ENCODE data around the gene ACSL1. TPM values are rescaled to one million over a fixed set of nuclear protein-coding genes. Genes with fewer than 3 reads are reported as not detected.
A peak's percentile ranks its signal among the peaks of the same experiment; 100 is the strongest.

The ACSL1 gene
- polyA plus RNA-seq, 2 of the 4 experiments (the other 2 are of a cell fraction), result 10.0 to 12.4 TPM

DNA sequence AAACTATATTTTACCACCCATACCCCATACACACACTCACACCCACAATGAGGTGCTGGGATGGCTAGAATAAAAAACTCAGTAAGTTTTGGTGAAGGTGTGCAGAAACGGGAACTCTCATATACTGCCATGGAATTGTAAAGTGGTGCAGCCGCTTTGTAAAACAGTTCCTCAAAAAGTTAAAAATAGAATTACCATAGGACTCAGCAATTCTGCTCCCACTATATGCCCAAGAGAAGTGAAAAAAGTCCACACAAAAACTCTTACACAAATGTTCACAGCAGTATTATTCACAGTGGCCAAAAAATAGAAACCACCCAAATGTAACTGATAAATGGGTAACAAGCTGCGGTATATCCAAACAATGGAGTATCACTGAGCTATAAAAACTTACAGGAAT lies 98.3 kb downstream of the ACSL1 start:
- DNase-seq (ENCODE audit: low read depth in 1 of 2, low spot score in 1 of 2), result no peak
- no peak for FAIRE-seq
- Histone ChIP-seq H3K27ac (no peak overlapping the region), H3K9me3 (no peaks in the 10 kb centered on the region), H3K4me3 (no peak overlapping the region), H3K4me1 (no peaks in the 10 kb centered on the region; the same call in 2 of the 3 replicates), H3K4me2 (no peak overlapping the region)
- POLR2A ChIA-PET, result no interaction called here
- TF ChIP-seq FOSB (CRISPR knock-in tag; IDR thresholded peaks at IDR 0.05) (no peak), FOSL2 (IDR thresholded peaks at IDR 0.05) (no peak), FOSL2 (CRISPR knock-in tag; IDR thresholded peaks at IDR 0.05) (no peak), HOXB13 (CRISPR knock-in tag; IDR thresholded peaks at IDR 0.05; ENCODE audit: low read depth) (no peak), GATA3 (IDR thresholded peaks at IDR 0.05; ENCODE audit: borderline replicate concordance) (no peak), HEYL (CRISPR knock-in tag; IDR thresholded peaks at IDR 0.05) (no peak), MAX (IDR thresholded peaks at IDR 0.05) (no peak), EP300 (IDR thresholded peaks at IDR 0.05) (no peak)
- CTCF ChIA-PET, result no interaction called here
- 95% methylated on average over 3 of the region's 3 CpGs for WGBS (ENCODE audit: missing lambda C conversion rate)
- ATAC-seq, result no peak

GRCh38 chr4:184722798-184723197 lies 103.0 kb downstream of the ACSL1 start:
- 0 out of 6 replicates have a peak, but pooled peaks of 1 of the 2 experiments have one; percentile 70 for ATAC-seq
- WGBS (ENCODE audit: missing lambda C conversion rate), result 64% methylated on average over 1 of the region's 1 CpG

More at GRCh38 chr4:184722798-184723197, 103.0 kb downstream of the ACSL1 start:
- Histone ChIP-seq H3K4me3 (no peak overlapping the region), H3K9me3 (no peaks in the 10 kb centered on the region), H3K27ac (no peak overlapping the region), H3K4me2 (no peak overlapping the region), H3K4me1 (no peaks in the 10 kb centered on the region)
- FAIRE-seq (no peak), DNase-seq (ENCODE audit: low read depth in 1 of 2, low spot score in 1 of 2) (no peak)
- CTCF ChIA-PET, result interaction anchor here (0.9 to 3.4 kb wide), 2 partner anchors 10 to 269 kb away, joined by 3 to 13 read pairs; partner anchors contain the start of gene CENPU
- TF ChIP-seq CBX8 (IDR thresholded peaks at IDR 0.05) (no peak), CHD4 (IDR thresholded peaks at IDR 0.05; ENCODE audit: borderline replicate concordance) (no peak), PHF8 (IDR thresholded peaks at IDR 0.05; ENCODE audit: borderline replicate concordance, low read depth) (no peak), BCL3 (IDR thresholded peaks at IDR 0.05) (no peak), RCOR1 (IDR thresholded peaks at IDR 0.05; ENCODE audit: low read depth, low read length) (no peak), ZFP36 (IDR thresholded peaks at IDR 0.05; ENCODE audit: borderline replicate concordance, partially characterized antibody) (no peak), RNF2 (IDR thresholded peaks at IDR 0.05; ENCODE audit: borderline replicate concordance, low read depth) (no peak), KDM5A (IDR thresholded peaks at IDR 0.05) (no peak), MAFK (IDR thresholded peaks at IDR 0.05; ENCODE audit: partially characterized antibody) (no peak), GATA3 (IDR thresholded peaks at IDR 0.05; ENCODE audit: borderline replicate concordance) (no peak), EHF (CRISPR knock-in tag; IDR thresholded peaks at IDR 0.05) (no peak), FOSB (CRISPR knock-in tag; IDR thresholded peaks at IDR 0.05) (no peak), REST (IDR thresholded peaks at IDR 0.05) (no peak), ELK1 (IDR thresholded peaks at IDR 0.05; ENCODE audit: low read depth, low read length) (no peak), FOSL2 (IDR thresholded peaks at IDR 0.05) (no peak), FOSL2 (CRISPR knock-in tag; IDR thresholded peaks at IDR 0.05) (no peak), SMC3 (IDR thresholded peaks at IDR 0.05) (no peak), KDM1A (IDR thresholded peaks at IDR 0.05; ENCODE audit: low read depth) (no peak), BHLHE40 (IDR thresholded peaks at IDR 0.05; ENCODE audit: low read depth, low read length) (no peak)
- POLR2A ChIA-PET, result interaction anchor here (1.3 kb wide), 1 partner anchor 11 kb away, joined by 3 read pairs; the partner anchor contains the start of gene CENPU

All from A549 (cell line).